GM18951 (cell line): Measurements from ENCODE around the gene TMBIM1.
A peak's percentile ranks its signal among the peaks of the same experiment; 100 is the strongest.

ENCODE experiments used
- POLR2A ChIP-seq: IDR thresholded peaks from 4 replicates; pipeline ENCODE4 v1.6.1; 2011; ENCODE audit warnings: mild to moderate bottlenecking; ENCODE audit not compliant: insufficient read length, insufficient read depth; ENCODE audit errors: extremely low read depth
- in situ Hi-C: fragments of 300-500 bp; cut with MboI; formaldehyde crosslinking; loops from one replicate; pipeline ENCODE4 v1.12.0; 2022; ENCODE audit warnings: low sequenced_read_pairs, mixed read lengths, inconsistent platforms; ENCODE audit not compliant: unreplicated experiment

TMBIM1 gene

GRCh38 chr2:218292048-218293014 is at the start of gene TMBIM1:
Gene TMBIM1, minus strand, starts transcription at chr2:218292503. Its CDS starts 10,362 bp downstream, at chr2:218282141.
- in situ Hi-C loops: no loop called here
- TF ChIP-seq POLR2A: peak; percentile 50

GRCh38 chr2:218341381-218341780 is 49.1 kb upstream of the TMBIM1 start:
- TF ChIP-seq POLR2A: no peak
- in situ Hi-C loops: no loop called here

- in situ Hi-C loops: no loop called here
- no peak for TF ChIP-seq POLR2A
Observed at GRCh38 chr2:218340656-218341055, 48.4 kb upstream of the TMBIM1 start.

GRCh38 chr2:218334531-218334930 is 42.2 kb upstream of the TMBIM1 start:
- TF ChIP-seq POLR2A: no peak

GRCh38 chr2:218332920-218333645 is 40.8 kb upstream of the TMBIM1 start:
- no peak for TF ChIP-seq POLR2A
- in situ Hi-C loops: no loop called here

More at GRCh38 chr2:218334531-218334930, 42.2 kb upstream of the TMBIM1 start:
- in situ Hi-C loops: no loop called here

GRCh38 chr2:218332288-218332687 is 40.0 kb upstream of the TMBIM1 start:
- in situ Hi-C loops: no loop called here
- TF ChIP-seq POLR2A: no peak

- no peak for TF ChIP-seq POLR2A
- in situ Hi-C loops: no loop called here
Observed at GRCh38 chr2:218331745-218332144, 39.4 kb upstream of the TMBIM1 start.

GRCh38 chr2:218329826-218330593 is 37.7 kb upstream of the TMBIM1 start:
- in situ Hi-C loops: no loop called here

GRCh38 chr2:218329027-218329825 is 36.9 kb upstream of the TMBIM1 start:
- peak; percentile 16 for TF ChIP-seq POLR2A
- in situ Hi-C loops: no loop called here

More at GRCh38 chr2:218329826-218330593, 37.7 kb upstream of the TMBIM1 start:
- TF ChIP-seq POLR2A: peak; percentile 66

GRCh38 chr2:218328294-218328693 is 36.0 kb upstream of the TMBIM1 start:
- TF ChIP-seq POLR2A: no peak
- in situ Hi-C loops: no loop called here

- in situ Hi-C loops: no loop called here
- TF ChIP-seq POLR2A: no peak
Observed at GRCh38 chr2:218327451-218328210, 35.3 kb upstream of the TMBIM1 start.
